Osteoblast (primary cell): ENCODE measurements around the gene DHX35. TPM values are rescaled to one million over a fixed set of nuclear protein-coding genes. Genes with fewer than 3 reads are reported as not detected.

Source experiments
- DNase-seq: peaks from one replicate; pipeline ENCODE4 v3.0.0; 2011; ENCODE audit warnings: low spot score, mixed read lengths; ENCODE audit not compliant: insufficient read length; ENCODE audit errors: missing footprints
- H2AFZ ChIP-seq: 2 replicates; pipeline ENCODE4 v1.6.0; 2011; ENCODE audit warnings: mild to moderate bottlenecking, low read length
- H3K27ac ChIP-seq: 2 replicates; pipeline ENCODE4 v1.5.1; 2011; ENCODE audit warnings: mild to moderate bottlenecking, low read depth, low read length, moderate library complexity
- H3K27me3 ChIP-seq: 2 replicates; pipeline ENCODE4 v1.6.0; 2012; ENCODE audit warnings: mild to moderate bottlenecking, control low read depth, inconsistent platforms, low read length, moderate library complexity; ENCODE audit not compliant: insufficient read depth
- H3K36me3 ChIP-seq: 2 replicates; pipeline ENCODE4 v1.5.1; 2011; ENCODE audit warnings: mild to moderate bottlenecking, low read length, control low read depth, moderate library complexity; ENCODE audit not compliant: insufficient read depth
- H3K4me1 ChIP-seq: 2 replicates; pipeline ENCODE4 v1.5.1; 2011; ENCODE audit warnings: mild to moderate bottlenecking, low read length, control low read depth, moderate library complexity; ENCODE audit not compliant: insufficient read depth
- H3K4me2 ChIP-seq: 2 replicates; pipeline ENCODE4 v1.6.0; 2011; ENCODE audit warnings: mild to moderate bottlenecking, low read length; ENCODE audit not compliant: insufficient read depth
- H3K4me3 ChIP-seq: fragments of 200-600 bp; sonication (generic); 3 replicates; pipeline ENCODE4 v1.5.1; 2012; ENCODE audit warnings: mild to moderate bottlenecking, low read length, inconsistent platforms; ENCODE audit not compliant: insufficient read depth
- H3K79me2 ChIP-seq: 2 replicates; pipeline ENCODE4 v1.6.0; 2012; ENCODE audit warnings: mild to moderate bottlenecking, low read length, control low read depth, inconsistent platforms; ENCODE audit not compliant: insufficient read depth
- H3K9me3 ChIP-seq: 2 replicates; pipeline ENCODE4 v1.5.1; 2011; ENCODE audit warnings: low read depth, low read length, control low read depth
- H4K20me1 ChIP-seq: 2 replicates; pipeline ENCODE4 v1.6.0; 2012; ENCODE audit warnings: mild to moderate bottlenecking, low read length, control low read depth; ENCODE audit not compliant: insufficient read depth
- total RNA-seq: library from RNA; depleted of rRNA; stranded (reverse); fragments of >200 nt; gene quantifications from 2 replicates; pipeline ENCODE4 v1.2.3, GENCODE V29; 2012
- TF ChIP-seq, protein P1 (sequence below): IDR thresholded peaks from 2 replicates; pipeline ENCODE4 v1.5.1; 2011; ENCODE audit warnings: mild to moderate bottlenecking, low read depth, low read length, moderate library complexity; ENCODE audit errors: extremely low read depth

The DHX35 gene
- total RNA-seq, 1 donor = 10.5 TPM

DNA sequence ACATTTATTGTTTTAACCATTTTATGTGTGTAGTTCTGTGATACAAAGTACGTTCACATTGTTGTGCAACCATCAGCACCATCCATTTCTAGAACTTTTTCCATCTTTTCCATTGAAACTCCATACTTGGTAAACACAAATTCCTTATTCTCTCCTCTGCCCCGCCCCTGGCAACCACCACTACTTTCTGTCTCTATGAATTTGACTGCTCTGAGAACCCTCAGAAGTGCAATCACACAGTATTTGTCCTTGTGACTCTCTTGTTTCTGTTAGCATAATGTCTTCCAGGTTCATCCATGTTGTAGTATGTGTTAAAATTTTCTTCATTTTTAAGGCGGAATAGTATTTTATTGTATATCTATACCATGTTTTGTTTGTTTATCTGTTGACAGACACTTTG, 56.9 kb downstream of the DHX35 start:
- Histone ChIP-seq H2AFZ (no peak overlapping the region), H3K27ac (no peak overlapping the region), H3K9me3 (no peaks in the 10 kb centered on the region), H3K36me3 (peaks cover 45% of the 10 kb centered on the region), H3K4me1 (no peaks in the 10 kb centered on the region), H3K4me3 (no peak overlapping the region), H4K20me1 (no peaks in the 10 kb centered on the region), H3K4me2 (no peak overlapping the region), H3K27me3 (no peaks in the 10 kb centered on the region), H3K79me2 (no peaks in the 10 kb centered on the region)
- DNase-seq = no peak
- TF ChIP-seq, protein P1, sequence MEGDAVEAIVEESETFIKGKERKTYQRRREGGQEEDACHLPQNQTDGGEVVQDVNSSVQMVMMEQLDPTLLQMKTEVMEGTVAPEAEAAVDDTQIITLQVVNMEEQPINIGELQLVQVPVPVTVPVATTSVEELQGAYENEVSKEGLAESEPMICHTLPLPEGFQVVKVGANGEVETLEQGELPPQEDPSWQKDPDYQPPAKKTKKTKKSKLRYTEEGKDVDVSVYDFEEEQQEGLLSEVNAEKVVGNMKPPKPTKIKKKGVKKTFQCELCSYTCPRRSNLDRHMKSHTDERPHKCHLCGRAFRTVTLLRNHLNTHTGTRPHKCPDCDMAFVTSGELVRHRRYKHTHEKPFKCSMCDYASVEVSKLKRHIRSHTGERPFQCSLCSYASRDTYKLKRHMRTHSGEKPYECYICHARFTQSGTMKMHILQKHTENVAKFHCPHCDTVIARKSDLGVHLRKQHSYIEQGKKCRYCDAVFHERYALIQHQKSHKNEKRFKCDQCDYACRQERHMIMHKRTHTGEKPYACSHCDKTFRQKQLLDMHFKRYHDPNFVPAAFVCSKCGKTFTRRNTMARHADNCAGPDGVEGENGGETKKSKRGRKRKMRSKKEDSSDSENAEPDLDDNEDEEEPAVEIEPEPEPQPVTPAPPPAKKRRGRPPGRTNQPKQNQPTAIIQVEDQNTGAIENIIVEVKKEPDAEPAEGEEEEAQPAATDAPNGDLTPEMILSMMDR = no peak

- H3K4me2 ChIP-seq = no peak overlapping the region
- no peak overlapping the region for H3K27ac ChIP-seq
- no peaks in the 10 kb centered on the region for H3K27me3 ChIP-seq
- H3K79me2 ChIP-seq = no peaks in the 10 kb centered on the region
- no peak overlapping the region for H2AFZ ChIP-seq
- H3K4me1 ChIP-seq = no peaks in the 10 kb centered on the region
- H3K36me3 ChIP-seq = peaks cover 49% of the 10 kb centered on the region
- H4K20me1 ChIP-seq = no peaks in the 10 kb centered on the region
- TF ChIP-seq, protein P1 = no peak
- DNase-seq = no peak
- H3K9me3 ChIP-seq = no peaks in the 10 kb centered on the region
- H3K4me3 ChIP-seq = no peak overlapping the region
Observed at GRCh38 chr20:39019805-39020325, 57.7 kb downstream of the DHX35 start.

- Histone ChIP-seq H3K27me3 (no peaks in the 10 kb centered on the region), H3K4me2 (no peak overlapping the region), H3K79me2 (no peaks in the 10 kb centered on the region), H3K4me3 (no peak overlapping the region), H3K4me1 (no peaks in the 10 kb centered on the region), H3K9me3 (no peaks in the 10 kb centered on the region), H3K36me3 (peaks cover 53% of the 10 kb centered on the region), H4K20me1 (no peaks in the 10 kb centered on the region), H2AFZ (no peak overlapping the region), H3K27ac (no peak overlapping the region)
- TF ChIP-seq, protein P1 = no peak
- no peak for DNase-seq
Observed at GRCh38 chr20:39021748-39022147, 59.6 kb downstream of the DHX35 start.

GRCh38 chr20:39025883-39026282, 63.7 kb downstream of the DHX35 start:
- peaks cover 45% of the 10 kb centered on the region for H3K36me3 ChIP-seq
- no peaks in the 10 kb centered on the region for H3K27me3 ChIP-seq
- no peak overlapping the region for H3K27ac ChIP-seq
- no peaks in the 10 kb centered on the region for H3K9me3 ChIP-seq
- H3K4me2 ChIP-seq = no peak overlapping the region
- H3K4me1 ChIP-seq = no peaks in the 10 kb centered on the region
- TF ChIP-seq, protein P1 = no peak
- no peak for DNase-seq
- H3K79me2 ChIP-seq = no peaks in the 10 kb centered on the region
- no peak overlapping the region for H2AFZ ChIP-seq
- H3K4me3 ChIP-seq = no peak overlapping the region
- no peaks in the 10 kb centered on the region for H4K20me1 ChIP-seq
